GM10248 (cell line): Measurements from ENCODE around the gene MYO16.

Experiments
- CTCF ChIA-PET: fragments of 300-600 bp; sonication (Branson Sonifier 250); formaldehyde crosslinking; extraction: SDS; loops from one replicate; lab custom pipeline; 2021; ENCODE audit warnings: antibody characterized with exemption; lab: Yijun Ruan, JAX
- POLR2A ChIA-PET: fragments of 350-650 bp; sonication (Branson Sonifier 250); formaldehyde crosslinking; extraction: SDS; loops from one replicate; lab custom pipeline; 2020; ENCODE audit warnings: antibody characterized with exemption; lab: Yijun Ruan, JAX
- DNase-seq: peaks from one replicate; pipeline ENCODE4 v3.0.0; 2012; ENCODE audit errors: extremely low spot score
- CTCF ChIP-seq: IDR thresholded peaks from 2 replicates; pipeline ENCODE4 v1.5.1; 2012; ENCODE audit warnings: mild to moderate bottlenecking, low read depth; ENCODE audit errors: extremely low read depth, missing control alignments, control extremely low read depth

The MYO16 gene

GRCh38 chr13:109163037-109163379 is 533.6 kb downstream of the MYO16 start:
- TF ChIP-seq CTCF = no peak
- DNase-seq = no peak
- POLR2A ChIA-PET = no interaction called here
- CTCF ChIA-PET = interaction anchor here (0.7 to 2.6 kb wide), 5 partner anchors 9 to 35 kb away, joined by 3 to 9 read pairs (median 4); no protein-coding TSS in a partner anchor

DNA sequence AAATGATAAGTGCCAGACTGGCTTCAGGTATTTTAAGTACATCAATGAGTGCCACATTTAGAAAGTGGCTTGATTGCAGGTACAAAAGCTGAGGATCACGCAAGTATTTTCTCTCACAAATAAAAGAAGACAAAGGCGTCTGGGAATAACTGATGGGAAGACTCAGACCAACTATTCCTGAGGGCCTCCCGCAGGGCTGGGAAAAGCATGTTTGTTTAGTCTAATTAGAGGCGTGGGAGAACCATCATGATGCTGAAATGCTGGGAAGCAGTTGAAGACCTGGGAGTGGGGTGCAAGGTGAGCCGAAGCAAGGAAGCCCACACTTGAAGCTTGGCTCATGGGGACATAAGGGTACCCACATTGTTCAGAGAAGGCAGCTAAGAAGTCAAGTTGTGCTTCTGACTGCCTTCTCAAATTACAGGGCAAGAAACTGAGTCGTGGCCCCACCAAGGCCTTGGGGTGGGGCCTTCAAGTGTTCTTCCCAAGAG is 536.0 kb downstream of the MYO16 start:
- CTCF ChIA-PET = no interaction called here
- DNase-seq = no peak
- TF ChIP-seq CTCF = no peak
- POLR2A ChIA-PET = no interaction called here

DNA sequence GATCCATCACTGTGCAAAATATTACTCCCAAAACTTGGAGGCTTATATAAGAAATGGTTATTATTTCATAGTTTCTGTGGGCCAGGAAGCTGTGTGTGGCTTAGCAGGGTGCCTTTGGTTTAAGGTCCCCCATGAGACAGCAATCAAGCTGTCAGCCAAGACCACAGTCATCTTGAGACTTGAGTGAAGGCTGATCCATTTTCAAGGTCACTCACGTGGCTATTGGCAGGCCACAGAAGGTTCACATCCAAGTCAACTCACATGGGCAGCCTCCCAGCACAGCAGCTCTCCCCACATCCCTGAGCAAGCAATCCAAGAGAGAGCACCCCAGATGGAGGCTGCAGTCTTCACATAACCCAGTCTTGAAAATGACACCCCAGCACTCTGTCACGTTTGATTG is 537.4 kb downstream of the MYO16 start:
- no peak for DNase-seq
- ChIA-PET CTCF (no interaction called here), POLR2A (no interaction called here)
- TF ChIP-seq CTCF = no peak

- no peak for TF ChIP-seq CTCF
- ChIA-PET CTCF (no interaction called here), POLR2A (no interaction called here)
- no peak for DNase-seq
Measured at GRCh38 chr13:109172136-109172535, 542.7 kb downstream of the MYO16 start.

DNA sequence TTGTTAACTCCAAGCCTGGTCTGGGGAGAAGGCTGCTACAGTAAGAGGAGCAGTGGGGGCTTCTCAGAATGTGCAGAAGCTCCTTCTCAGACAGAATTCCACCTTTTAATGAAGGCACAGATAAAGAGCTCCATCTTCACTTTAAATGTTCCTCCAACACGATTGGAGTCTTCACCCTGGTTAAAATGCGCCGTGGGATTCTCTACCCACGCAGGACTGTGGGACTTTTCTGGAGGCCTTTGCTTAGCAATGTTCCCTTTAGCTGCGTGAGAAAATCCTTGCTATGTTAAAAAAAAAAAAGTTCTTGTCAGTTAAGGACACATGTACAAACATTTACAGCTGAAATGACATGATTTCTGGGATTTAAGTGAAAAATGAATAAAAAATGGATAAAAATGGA is 546.3 kb downstream of the MYO16 start:
- CTCF ChIA-PET = interaction anchor here (1.0 kb wide), 1 partner anchor 13 kb away, joined by 3 read pairs; no protein-coding TSS in a partner anchor
- POLR2A ChIA-PET = no interaction called here
- TF ChIP-seq CTCF = no peak
- no peak for DNase-seq

- TF ChIP-seq CTCF = no peak
- CTCF ChIA-PET = no interaction called here
- no peak for DNase-seq
- POLR2A ChIA-PET = no interaction called here
Measured at GRCh38 chr13:109180905-109181425, 551.6 kb downstream of the MYO16 start.

DNA sequence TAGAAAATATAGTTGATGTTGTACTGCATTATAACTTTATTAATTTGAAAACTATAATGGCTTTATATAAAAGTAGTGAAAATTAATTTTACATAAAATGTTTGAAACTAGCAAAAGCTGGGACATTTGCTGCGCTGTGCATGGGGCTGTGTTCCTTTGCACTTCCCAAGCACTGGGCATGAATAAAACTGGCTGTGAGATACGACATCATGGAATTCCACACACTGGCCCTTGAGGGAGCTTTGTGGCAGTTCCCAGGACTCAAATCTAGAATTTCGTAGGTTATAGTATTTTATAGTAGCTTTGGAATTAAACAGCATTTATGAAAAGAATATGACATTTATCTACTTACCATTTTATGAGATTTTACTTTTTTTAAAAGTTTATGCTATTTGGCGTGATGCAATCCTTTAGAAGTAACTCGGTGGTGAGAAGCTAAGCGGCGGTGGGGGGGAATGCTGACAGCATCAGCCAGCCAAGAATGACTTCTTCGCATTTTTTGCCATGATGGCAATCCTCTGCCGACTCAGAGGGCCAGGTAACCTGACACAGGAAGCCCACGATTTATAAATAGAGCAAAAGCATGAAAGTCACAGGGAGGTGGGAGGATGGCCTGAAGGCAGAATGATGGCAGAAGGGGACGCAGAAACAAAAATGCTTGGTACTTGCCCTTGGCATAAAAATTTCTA is 553.5 kb downstream of the MYO16 start:
- no peak for DNase-seq
- ChIA-PET CTCF (interaction anchor here (2.4 kb wide), 1 partner anchor 16 kb away, joined by 5 read pairs; no protein-coding TSS in a partner anchor), POLR2A (no interaction called here)
- no peak for TF ChIP-seq CTCF
